ENCODE data around the gene AZI2. TPM values are rescaled to one million over a fixed set of nuclear protein-coding genes. Genes with fewer than 3 reads are reported as not detected.

Gene AZI2
- total RNA-seq, 4 donors from 2014 or later: 42.1 to 178 (median 54.8) TPM

DNA sequence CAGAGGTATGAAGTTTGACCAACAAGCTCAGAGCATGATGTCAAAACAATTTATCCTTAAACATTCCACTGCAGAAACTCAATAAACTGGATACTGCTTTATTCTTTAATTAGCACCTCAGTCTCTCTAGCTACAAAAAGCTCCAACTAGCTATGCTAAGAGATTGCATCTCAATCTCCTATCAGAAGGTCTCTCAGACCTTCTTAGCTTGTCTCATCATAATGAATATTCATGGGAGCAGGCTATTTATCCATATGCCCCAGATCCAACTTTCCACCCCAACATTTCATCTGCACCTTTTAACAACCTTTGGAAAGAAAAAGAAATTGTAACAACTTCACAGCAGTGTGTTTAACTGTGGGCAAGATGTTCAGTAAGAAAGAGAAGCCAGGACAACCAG is 11.4 kb downstream of the AZI2 start:
- H3K36me3 ChIP-seq: peaks cover 0 to 78% (median 4%) of the 10 kb centered on the region in 3 donors
- no peak overlapping the region for H3K27ac ChIP-seq
- H3K4me3 ChIP-seq: no peak overlapping the region
- no peaks in the 10 kb centered on the region for H3K9me3 ChIP-seq
- intact Hi-C loops (cut with DNase I): no loop called here
- no peak for DNase-seq
- TF ChIP-seq POLR2A (IDR thresholded peaks at IDR 0.05): no peak
- TF ChIP-seq CTCF (IDR thresholded peaks at IDR 0.05): no peak
- H3K27me3 ChIP-seq: no peaks in the 10 kb centered on the region
- H3K4me1 ChIP-seq: peaks cover 0 to 7% (median 0%) of the 10 kb centered on the region in 3 donors

- Histone ChIP-seq H3K4me1 (no peaks in the 10 kb centered on the region), H3K27me3 (no peaks in the 10 kb centered on the region), H3K9me3 (no peaks in the 10 kb centered on the region), H3K36me3 (peaks cover 0 to 94% (median 4%) of the 10 kb centered on the region in 3 donors), H3K4me3 (no peak overlapping the region), H3K27ac (no peak overlapping the region)
- 66 to 68% methylated on average over 2 of the region's 2 CpGs for WGBS, 2 donors
- TF ChIP-seq POLR2A (IDR thresholded peaks at IDR 0.05): no peak
- intact Hi-C loops (cut with DNase I): no loop called here
- no peak for DNase-seq
Observed at GRCh38 chr3:28335246-28335645, 13.4 kb downstream of the AZI2 start.

GRCh38 chr3:28334552-28334951 is 14.1 kb downstream of the AZI2 start:
- H3K36me3 ChIP-seq: peaks cover 0 to 94% (median 4%) of the 10 kb centered on the region in 3 donors
- H3K27ac ChIP-seq: no peak overlapping the region
- TF ChIP-seq POLR2A (IDR thresholded peaks at IDR 0.05): no peak
- TF ChIP-seq CTCF (IDR thresholded peaks at IDR 0.05): peak in 1 of 6 experiments; percentile 5
- no peaks in the 10 kb centered on the region for H3K4me1 ChIP-seq
- H3K4me3 ChIP-seq: no peak overlapping the region
- no peak for DNase-seq
- no peaks in the 10 kb centered on the region for H3K27me3 ChIP-seq
- no peaks in the 10 kb centered on the region for H3K9me3 ChIP-seq
- intact Hi-C loops (cut with DNase I): no loop called here

DNA sequence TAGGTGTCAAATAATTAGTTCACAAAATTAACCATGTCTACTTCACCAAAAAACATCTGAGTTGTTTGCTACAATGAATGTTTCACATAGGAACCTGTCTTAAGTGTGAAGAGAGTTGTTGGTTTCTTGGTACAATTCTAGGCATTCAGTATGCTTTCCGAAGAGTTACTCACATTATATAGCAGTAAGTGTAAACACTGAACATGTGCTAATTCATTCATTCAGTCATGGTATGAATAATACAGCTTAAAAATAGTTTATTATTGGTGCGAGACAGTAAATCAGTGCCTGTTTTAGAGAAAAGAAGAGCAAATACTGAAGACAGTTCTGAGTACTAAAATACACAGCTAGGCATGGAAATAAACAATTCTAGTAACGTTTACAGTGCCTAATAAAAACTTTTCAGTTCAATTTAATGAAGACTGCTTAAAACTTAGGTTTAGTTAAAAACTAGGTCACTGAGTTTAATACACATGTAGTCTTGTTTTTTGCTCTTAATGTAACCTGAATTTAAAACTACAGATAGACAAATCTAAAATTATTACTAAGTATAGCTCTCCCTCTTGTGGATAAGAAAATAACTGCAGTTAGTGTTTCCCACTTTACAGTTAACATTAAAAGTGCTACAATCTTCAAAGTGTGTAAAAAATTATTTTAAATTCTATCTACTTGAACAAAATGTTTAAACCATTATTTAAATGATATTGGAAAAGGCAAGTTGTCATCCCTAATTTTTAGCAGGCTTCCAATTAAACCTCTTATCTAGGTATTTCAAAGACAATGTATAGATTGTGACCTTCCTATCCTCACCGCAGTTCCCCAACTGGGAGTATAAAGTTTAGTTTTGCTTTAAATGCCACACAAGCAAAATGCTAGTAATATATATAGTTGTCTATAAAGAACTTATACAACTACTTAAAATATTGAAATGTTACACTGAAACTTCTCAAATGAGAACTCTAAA is 20.2 kb downstream of the AZI2 start:
- intact Hi-C loops (cut with DNase I): loop anchor here (10.0 kb wide), 1 partner anchor 614 kb away; no protein-coding TSS in a partner anchor
- no peaks in the 10 kb centered on the region for H3K27me3 ChIP-seq
- TF ChIP-seq POLR2A (IDR thresholded peaks at IDR 0.05) (no peak), CTCF (IDR thresholded peaks at IDR 0.05) (peak; percentile 33 to 83 (median 66))
- H3K4me1 ChIP-seq: no peaks in the 10 kb centered on the region
- 71% methylated on average over 4 of the region's 4 CpGs for WGBS, 2 donors
- H3K36me3 ChIP-seq: peaks cover 0 to 74% (median 3%) of the 10 kb centered on the region in 3 donors
- no peak overlapping the region for H3K27ac ChIP-seq
- no peak for DNase-seq
- no peak overlapping the region for H3K4me3 ChIP-seq
- H3K9me3 ChIP-seq: no peaks in the 10 kb centered on the region

GRCh38 chr3:28326458-28326926 is 22.1 kb downstream of the AZI2 start:
- intact Hi-C loops (cut with DNase I): loop anchor here (10.0 kb wide), 1 partner anchor 612 kb away; no protein-coding TSS in a partner anchor
- Histone ChIP-seq H3K36me3 (peaks cover 0 to 62% (median 3%) of the 10 kb centered on the region in 3 donors), H3K27ac (no peak overlapping the region), H3K4me3 (no peak overlapping the region), H3K27me3 (no peaks in the 10 kb centered on the region), H3K4me1 (no peaks in the 10 kb centered on the region), H3K9me3 (no peaks in the 10 kb centered on the region)
- DNase-seq: no peak
- WGBS, 2 donors: 75 to 83% methylated on average over 2 of the region's 2 CpGs
- TF ChIP-seq CTCF (IDR thresholded peaks at IDR 0.05) (no peak), POLR2A (IDR thresholded peaks at IDR 0.05) (no peak)

All from esophagus squamous epithelium (tissue), 5 donors.